Stimulated activated CD4-positive, alpha-beta T cell treated with anti-CD3 and anti-CD28 coated beads, Interleukin-2, amount 100 ng/mL, for 24 hours (primary cell): ENCODE results near the gene FBXL7.

Experiments used
- DNase-seq, 2 donors: peaks; one replicate each; pipeline ENCODE4 v3.0.0-alpha.2; 2020

The FBXL7 gene

GRCh38 chr5:15914638-15915037, 414.7 kb downstream of the FBXL7 start:
- no peak for DNase-seq

GRCh38 chr5:15926586-15926985, 426.6 kb downstream of the FBXL7 start:
- DNase-seq = no peak

GRCh38 chr5:15927710-15928380, 427.9 kb downstream of the FBXL7 start:
- DNase-seq = no peak

GRCh38 chr5:15929611-15930263, 429.8 kb downstream of the FBXL7 start:
- DNase-seq = no peak

GRCh38 chr5:15932066-15932465, 432.1 kb downstream of the FBXL7 start:
- no peak for DNase-seq

GRCh38 chr5:15933259-15934207, 433.6 kb downstream of the FBXL7 start:
- no peak for DNase-seq

GRCh38 chr5:15936505-15937245, 436.7 kb downstream of the FBXL7 start:
- no peak for DNase-seq

GRCh38 chr5:15937708-15938107, 437.7 kb downstream of the FBXL7 start:
- DNase-seq = no peak

GRCh38 chr5:15938186-15938585, 438.2 kb downstream of the FBXL7 start:
- no peak for DNase-seq

- DNase-seq = no peak
These were observed 439.0 kb downstream of the FBXL7 start for GRCh38 chr5:15938961-15939360.

GRCh38 chr5:15940905-15941304, 440.9 kb downstream of the FBXL7 start:
- DNase-seq = no peak

- DNase-seq = no peak
These were observed 443.5 kb downstream of the FBXL7 start for GRCh38 chr5:15943487-15943886.

- DNase-seq = no peak
These were observed 446.0 kb downstream of the FBXL7 start for GRCh38 chr5:15946026-15946425.

GRCh38 chr5:15948190-15948589, 448.2 kb downstream of the FBXL7 start:
- no peak for DNase-seq

- no peak for DNase-seq
These were observed 451.1 kb downstream of the FBXL7 start for GRCh38 chr5:15951126-15951525.

- no peak for DNase-seq
These were observed 451.6 kb downstream of the FBXL7 start for GRCh38 chr5:15951550-15951949.

- DNase-seq = no peak
These were observed 456.6 kb downstream of the FBXL7 start for GRCh38 chr5:15956622-15957021.

- DNase-seq = no peak
These were observed 457.1 kb downstream of the FBXL7 start for GRCh38 chr5:15957124-15957523.

- DNase-seq = no peak
These were observed 459.6 kb downstream of the FBXL7 start for GRCh38 chr5:15959370-15960164.

GRCh38 chr5:15966066-15966640, 466.2 kb downstream of the FBXL7 start:
- DNase-seq = no peak

- no peak for DNase-seq
These were observed 466.7 kb downstream of the FBXL7 start for GRCh38 chr5:15966651-15967050.

GRCh38 chr5:15968993-15969392, 469.0 kb downstream of the FBXL7 start:
- DNase-seq = no peak
